GM18508 (cell line): Measurements from ENCODE around the gene IL3.
"Not testable (repeated sequence)": the region's sequence is repeated elsewhere in the genome, so short reads cannot be mapped to it uniquely, and the experiment has no call there.

ENCODE experiments used
- ATAC-seq: cut with Tn5 transposase; IDR thresholded peaks from one replicate; pipeline ENCODE4 v1.9.1; 2021; ENCODE audit warnings: moderate number of reproducible peaks; ENCODE audit not compliant: insufficient read depth, unreplicated experiment

The IL3 gene

DNA sequence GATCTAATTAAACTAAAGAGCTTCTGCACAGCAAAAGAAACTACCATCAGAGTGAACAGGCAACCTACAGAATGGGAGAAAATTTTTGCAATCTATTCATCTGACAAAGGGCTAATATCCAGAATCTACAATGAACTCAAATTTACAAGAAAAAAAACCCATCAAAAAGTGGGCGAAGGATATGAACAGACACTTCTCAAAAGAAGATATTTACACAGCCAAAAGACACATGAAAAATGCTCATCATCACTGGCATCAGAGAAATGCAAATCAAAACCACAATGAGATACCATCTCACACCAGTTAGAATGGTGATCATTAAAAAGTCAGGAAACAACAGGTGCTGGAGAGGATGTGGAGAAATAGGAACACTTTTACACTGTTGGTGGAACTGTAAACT lies 48.0 kb downstream of the IL3 start:
- ATAC-seq: not testable (repeated sequence)

GRCh38 chr5:132108957-132109356 lies 48.5 kb downstream of the IL3 start:
- not testable (repeated sequence) for ATAC-seq

DNA sequence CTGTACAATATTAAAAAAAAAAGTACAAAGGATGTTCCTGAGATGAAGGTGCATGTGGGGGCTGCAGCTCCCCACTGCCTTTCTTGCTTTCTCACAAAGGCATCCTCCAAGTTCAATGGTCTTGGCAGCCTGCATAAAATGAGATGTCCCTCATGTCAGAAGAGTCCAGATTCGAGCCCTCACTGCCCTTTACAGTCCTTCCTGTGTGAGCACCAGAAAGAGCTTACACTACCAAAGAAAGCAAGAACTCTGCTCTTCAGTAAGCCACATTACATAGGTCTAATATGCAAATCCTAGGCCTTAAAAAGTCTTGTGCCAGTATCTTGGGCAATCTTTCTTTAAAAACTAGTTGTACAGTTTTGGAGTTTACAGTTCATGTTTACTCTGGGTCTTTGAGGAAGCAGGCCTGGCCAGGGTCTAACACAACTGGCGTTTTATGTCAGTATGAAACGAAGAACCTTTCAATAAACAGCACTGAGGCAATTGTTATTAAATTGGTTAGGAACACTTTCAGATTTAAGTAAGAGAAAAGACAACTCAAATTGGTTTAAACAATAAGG lies 49.1 kb downstream of the IL3 start:
- ATAC-seq: no peak

GRCh38 chr5:132110195-132110594 lies 49.7 kb downstream of the IL3 start:
- no peak for ATAC-seq

- no peak for ATAC-seq
These were observed 50.5 kb downstream of the IL3 start for GRCh38 chr5:132110930-132111329.

DNA sequence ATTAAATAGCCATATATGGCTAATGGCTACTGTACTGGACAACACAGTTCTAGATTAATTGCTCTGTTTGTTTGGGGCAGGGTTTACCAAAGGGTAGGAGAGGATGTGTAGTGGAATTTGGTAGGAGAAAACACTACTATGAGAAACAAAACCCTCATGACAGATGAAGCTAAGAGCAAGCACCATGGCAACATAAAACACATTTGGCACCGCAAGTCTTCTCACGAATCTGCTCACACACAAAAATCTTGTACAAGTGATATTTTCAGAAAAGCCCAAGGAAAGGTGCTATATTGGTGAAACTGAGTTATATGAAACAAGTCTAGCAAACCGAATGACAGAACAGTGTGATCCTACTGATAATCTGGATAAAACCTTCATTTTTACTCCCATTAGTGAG lies 51.7 kb downstream of the IL3 start:
- ATAC-seq: no peak
